Measurements from ENCODE around the gene PNMA8B. TPM values are rescaled to one million over a fixed set of nuclear protein-coding genes. Genes with fewer than 3 reads are reported as not detected.

The PNMA8B gene
- total RNA-seq, 1 donor from 2014 or later, result 1.9 TPM

DNA sequence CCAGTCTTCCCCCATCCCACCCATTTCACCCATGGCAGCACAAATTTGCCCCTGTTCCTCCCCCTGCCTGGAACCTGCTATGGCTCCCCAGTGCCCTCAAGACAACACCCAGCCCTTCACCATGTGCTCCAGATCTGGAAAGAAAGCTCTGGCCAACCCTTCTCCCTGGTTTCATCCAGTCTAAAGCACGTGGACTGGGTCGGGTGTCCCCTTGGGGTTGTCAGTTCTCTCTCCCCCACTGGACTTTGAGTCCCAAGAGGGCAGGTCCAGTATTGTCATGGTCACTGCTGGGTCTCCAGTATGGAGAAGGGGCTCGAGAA lies 19.6 kb upstream of the PNMA8B start:
- Histone ChIP-seq H3K79me2 (ENCODE audit: insufficient read depth, low read length) (no peaks in the 10 kb centered on the region), H3K4me1 (ENCODE audit: insufficient read depth, low read length) (no peaks in the 10 kb centered on the region), H3K9me3 (ENCODE audit: insufficient read depth, low read depth, low read length) (peaks cover 4% of the 10 kb centered on the region), H3K9ac (ENCODE audit: low read length) (no peak overlapping the region), H3K4me3 (ENCODE audit: insufficient read depth, low read depth, low read length) (no peak overlapping the region), H2AFZ (ENCODE audit: low read depth, low read length) (no peak overlapping the region), H3K27ac (ENCODE audit: low read depth, low read length) (no peak overlapping the region), H4K20me1 (ENCODE audit: insufficient read depth, low read length) (no peaks in the 10 kb centered on the region), H3K27me3 (ENCODE audit: insufficient read depth, low read length) (peaks cover 2% of the 10 kb centered on the region), H3K36me3 (ENCODE audit: insufficient read depth, low read length) (no peaks in the 10 kb centered on the region), H3K4me2 (ENCODE audit: low read length) (no peak overlapping the region)
- TF ChIP-seq, protein P1, sequence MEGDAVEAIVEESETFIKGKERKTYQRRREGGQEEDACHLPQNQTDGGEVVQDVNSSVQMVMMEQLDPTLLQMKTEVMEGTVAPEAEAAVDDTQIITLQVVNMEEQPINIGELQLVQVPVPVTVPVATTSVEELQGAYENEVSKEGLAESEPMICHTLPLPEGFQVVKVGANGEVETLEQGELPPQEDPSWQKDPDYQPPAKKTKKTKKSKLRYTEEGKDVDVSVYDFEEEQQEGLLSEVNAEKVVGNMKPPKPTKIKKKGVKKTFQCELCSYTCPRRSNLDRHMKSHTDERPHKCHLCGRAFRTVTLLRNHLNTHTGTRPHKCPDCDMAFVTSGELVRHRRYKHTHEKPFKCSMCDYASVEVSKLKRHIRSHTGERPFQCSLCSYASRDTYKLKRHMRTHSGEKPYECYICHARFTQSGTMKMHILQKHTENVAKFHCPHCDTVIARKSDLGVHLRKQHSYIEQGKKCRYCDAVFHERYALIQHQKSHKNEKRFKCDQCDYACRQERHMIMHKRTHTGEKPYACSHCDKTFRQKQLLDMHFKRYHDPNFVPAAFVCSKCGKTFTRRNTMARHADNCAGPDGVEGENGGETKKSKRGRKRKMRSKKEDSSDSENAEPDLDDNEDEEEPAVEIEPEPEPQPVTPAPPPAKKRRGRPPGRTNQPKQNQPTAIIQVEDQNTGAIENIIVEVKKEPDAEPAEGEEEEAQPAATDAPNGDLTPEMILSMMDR (IDR thresholded peaks at IDR 0.05; ENCODE audit: insufficient read depth, low read depth, low read length), result no peak
- no peak for TF ChIP-seq EZH2 (IDR thresholded peaks at IDR 0.05; ENCODE audit: insufficient read depth, low read length)
- H3K9me3 Mint-ChIP-seq (ENCODE audit: unreplicated experiment), result peaks cover 2% of the 10 kb centered on the region
- FAIRE-seq (no peak), DNase-seq (ENCODE audit: low read depth) (no peak)
- no peak overlapping the region for H3K4me3 Mint-ChIP-seq (ENCODE audit: unreplicated experiment)
- H3K27me3 Mint-ChIP-seq (ENCODE audit: low read depth, unreplicated experiment), result peaks cover 16% of the 10 kb centered on the region
- no peaks in the 10 kb centered on the region for H3K36me3 Mint-ChIP-seq (ENCODE audit: low read depth, unreplicated experiment)
- no peak overlapping the region for H3K27ac Mint-ChIP-seq (ENCODE audit: unreplicated experiment)
- peaks cover 5% of the 10 kb centered on the region for H3K4me1 Mint-ChIP-seq (ENCODE audit: low read depth, unreplicated experiment)

DNA sequence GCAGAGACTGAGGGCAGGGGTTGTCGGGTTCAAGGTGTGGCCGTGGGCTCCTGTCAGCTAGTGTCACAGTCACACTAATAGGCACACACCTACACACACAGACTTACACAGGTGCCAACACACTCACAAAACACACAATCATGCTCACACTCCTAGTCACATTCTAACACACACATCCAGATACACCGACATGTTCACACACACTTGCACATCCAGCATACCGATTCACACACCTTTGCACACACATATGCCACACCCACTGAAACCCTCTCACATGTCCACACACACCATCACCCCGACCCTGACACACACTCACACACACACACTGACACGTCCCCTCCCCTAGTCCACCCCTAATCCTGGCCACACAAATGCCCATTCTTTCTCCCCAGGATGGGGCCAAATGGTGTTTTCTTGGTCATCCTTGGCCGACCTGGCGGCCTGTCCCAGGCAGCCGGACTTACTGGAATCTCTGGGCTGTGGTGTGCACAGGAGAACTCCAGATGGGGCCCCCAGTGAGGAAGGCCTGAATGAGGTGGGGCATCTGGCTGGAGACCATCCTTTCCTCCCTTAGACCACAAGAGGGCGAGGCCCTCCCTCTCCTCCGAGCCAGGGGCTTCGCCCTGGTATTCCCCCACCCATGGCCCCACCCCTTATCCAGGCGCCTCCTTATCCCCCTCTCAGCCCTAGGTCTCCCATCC lies 19.1 kb upstream of the PNMA8B start:
- H3K27me3 Mint-ChIP-seq (ENCODE audit: low read depth, unreplicated experiment), result peaks cover 16% of the 10 kb centered on the region
- no peaks in the 10 kb centered on the region for H3K36me3 ChIP-seq (ENCODE audit: insufficient read depth, low read length)
- no peaks in the 10 kb centered on the region for H3K36me3 Mint-ChIP-seq (ENCODE audit: low read depth, unreplicated experiment)
- H2AFZ ChIP-seq (ENCODE audit: low read depth, low read length), result no peak overlapping the region
- no peaks in the 10 kb centered on the region for H4K20me1 ChIP-seq (ENCODE audit: insufficient read depth, low read length)
- peaks cover 5% of the 10 kb centered on the region for H3K4me1 Mint-ChIP-seq (ENCODE audit: low read depth, unreplicated experiment)
- H3K27ac ChIP-seq (ENCODE audit: low read depth, low read length), result no peak overlapping the region
- no peak overlapping the region for H3K27ac Mint-ChIP-seq (ENCODE audit: unreplicated experiment)
- H3K4me1 ChIP-seq (ENCODE audit: insufficient read depth, low read length), result no peaks in the 10 kb centered on the region
- H3K9me3 ChIP-seq (ENCODE audit: insufficient read depth, low read depth, low read length), result peaks cover 4% of the 10 kb centered on the region
- no peak overlapping the region for H3K4me3 ChIP-seq (ENCODE audit: insufficient read depth, low read depth, low read length)
- H3K9ac ChIP-seq (ENCODE audit: low read length), result no peak overlapping the region
- H3K27me3 ChIP-seq (ENCODE audit: insufficient read depth, low read length), result peaks cover 2% of the 10 kb centered on the region
- H3K4me3 Mint-ChIP-seq (ENCODE audit: unreplicated experiment), result no peak overlapping the region
- FAIRE-seq, result no peak
- DNase-seq (ENCODE audit: low read depth), result no peak
- peaks cover 2% of the 10 kb centered on the region for H3K9me3 Mint-ChIP-seq (ENCODE audit: unreplicated experiment)
- TF ChIP-seq, protein P1 (IDR thresholded peaks at IDR 0.05; ENCODE audit: insufficient read depth, low read depth, low read length), result no peak
- TF ChIP-seq EZH2 (IDR thresholded peaks at IDR 0.05; ENCODE audit: insufficient read depth, low read length), result no peak
- no peaks in the 10 kb centered on the region for H3K79me2 ChIP-seq (ENCODE audit: insufficient read depth, low read length)
- no peak overlapping the region for H3K4me2 ChIP-seq (ENCODE audit: low read length)

DNA sequence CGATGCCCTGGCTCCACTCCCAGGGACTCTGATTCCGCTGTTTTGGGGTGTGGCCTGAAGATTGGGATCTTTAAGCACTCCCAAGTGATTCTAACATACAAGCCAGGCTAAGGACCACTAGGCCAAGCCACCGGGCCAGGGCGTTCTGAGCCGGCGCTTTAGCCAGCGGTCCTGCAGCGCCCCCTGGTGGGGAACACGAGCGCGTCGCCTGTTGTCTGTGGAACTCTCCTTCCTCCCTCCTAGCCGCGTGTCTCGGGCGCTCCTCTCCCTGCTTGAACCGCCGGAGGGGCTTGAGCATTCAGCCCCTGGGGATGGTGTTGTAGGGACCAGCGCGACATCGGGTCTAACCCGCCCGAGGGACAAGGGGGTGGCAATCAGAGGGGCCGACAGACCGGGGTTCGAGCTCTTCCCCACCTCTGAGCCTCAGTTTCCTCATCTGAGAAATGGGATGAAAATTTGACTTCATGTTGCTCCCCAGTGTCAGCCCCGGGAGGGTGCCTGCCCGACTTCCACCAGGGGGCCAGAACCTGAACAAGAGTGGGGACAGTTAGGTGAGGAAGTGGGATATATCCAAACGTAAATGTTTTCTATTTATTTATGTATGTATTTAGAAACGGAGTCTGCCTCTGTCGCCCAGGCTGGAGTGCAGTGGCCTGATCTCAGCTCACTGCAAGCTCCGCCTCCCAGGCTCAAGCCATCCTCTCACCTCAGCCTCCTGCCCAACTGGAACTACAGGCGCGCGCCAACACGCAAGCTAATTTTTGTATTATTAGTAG lies 18.0 kb upstream of the PNMA8B start:
- no peak overlapping the region for H3K9ac ChIP-seq (ENCODE audit: low read length)
- Mint-ChIP-seq H3K4me3 (ENCODE audit: unreplicated experiment) (no peak overlapping the region), H3K27ac (ENCODE audit: unreplicated experiment) (no peak overlapping the region), H3K36me3 (ENCODE audit: low read depth, unreplicated experiment) (no peaks in the 10 kb centered on the region), H3K9me3 (ENCODE audit: unreplicated experiment) (peaks cover 2% of the 10 kb centered on the region), H3K27me3 (ENCODE audit: low read depth, unreplicated experiment) (peaks cover 16% of the 10 kb centered on the region), H3K4me1 (ENCODE audit: low read depth, unreplicated experiment) (peaks cover 5% of the 10 kb centered on the region)
- no peaks in the 10 kb centered on the region for H4K20me1 ChIP-seq (ENCODE audit: insufficient read depth, low read length)
- H3K27me3 ChIP-seq (ENCODE audit: insufficient read depth, low read length), result peaks cover 2% of the 10 kb centered on the region
- H2AFZ ChIP-seq (ENCODE audit: low read depth, low read length), result peak overlapping the region; percentile 55
- no peaks in the 10 kb centered on the region for H3K36me3 ChIP-seq (ENCODE audit: insufficient read depth, low read length)
- H3K4me2 ChIP-seq (ENCODE audit: low read length), result peak overlapping the region; percentile 14
- peak; percentile 35 for DNase-seq (ENCODE audit: low read depth)
- peaks cover 4% of the 10 kb centered on the region for H3K9me3 ChIP-seq (ENCODE audit: insufficient read depth, low read depth, low read length)
- no peak for TF ChIP-seq EZH2 (IDR thresholded peaks at IDR 0.05; ENCODE audit: insufficient read depth, low read length)
- TF ChIP-seq, protein P1 (IDR thresholded peaks at IDR 0.05; ENCODE audit: insufficient read depth, low read depth, low read length), result peak; percentile 72
- no peaks in the 10 kb centered on the region for H3K4me1 ChIP-seq (ENCODE audit: insufficient read depth, low read length)
- H3K4me3 ChIP-seq (ENCODE audit: insufficient read depth, low read depth, low read length), result no peak overlapping the region
- no peak for FAIRE-seq
- no peaks in the 10 kb centered on the region for H3K79me2 ChIP-seq (ENCODE audit: insufficient read depth, low read length)
- no peak overlapping the region for H3K27ac ChIP-seq (ENCODE audit: low read depth, low read length)
